ENCODE results near the gene RHOV.
A peak's percentile ranks its signal among the peaks of the same experiment; 100 is the strongest.

Gene RHOV

DNA sequence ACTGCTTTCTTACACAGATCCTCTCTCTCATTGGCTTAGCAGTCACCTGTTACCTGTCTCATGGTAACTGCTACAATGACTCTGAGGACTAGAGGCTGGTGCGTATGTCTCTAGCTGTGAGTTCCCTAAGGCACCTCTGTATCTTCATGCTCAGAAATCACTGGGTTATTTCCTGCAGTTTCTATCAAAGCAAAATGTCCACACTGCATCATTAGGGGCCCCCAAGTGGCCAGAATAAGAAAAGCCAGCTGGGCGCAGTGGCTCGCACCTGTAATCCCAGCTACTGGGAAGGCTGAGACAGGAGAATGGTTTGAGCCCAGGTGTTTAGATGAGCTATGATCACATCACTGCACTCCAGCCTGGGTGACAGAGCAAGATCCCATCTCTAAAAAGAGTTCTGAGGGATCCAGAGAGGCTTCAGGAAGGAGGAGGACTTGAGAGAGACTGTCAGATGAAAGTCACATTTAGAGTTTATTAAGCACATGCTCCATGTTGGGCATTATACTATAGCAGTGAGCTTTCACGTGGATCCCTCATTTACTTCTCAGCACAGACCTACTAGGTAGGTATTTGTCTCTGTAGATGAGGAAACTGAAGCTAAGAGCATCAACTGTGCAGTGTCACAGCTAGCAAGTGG, 17.9 kb upstream of the RHOV start:
- H3K4me3 ChIP-seq: no peak overlapping the region
- no peak overlapping the region for H3K9ac ChIP-seq
- H3K27me3 ChIP-seq: no peaks in the 10 kb centered on the region
- H4K20me1 ChIP-seq: peaks cover 0 to 21% (median 11%) of the 10 kb centered on the region in 11 experiments; a peak in 14 of 22 replicates
- no peak for TF ChIP-seq Cebpa-rat (IDR thresholded peaks at IDR 0.05)
- H3K36me3 ChIP-seq: peaks cover 12 to 16% (median 13%) of the 10 kb centered on the region in 11 experiments; a peak in 21 of 22 replicates
- no peaks in the 10 kb centered on the region for H3K9me3 ChIP-seq (replicated peaks in 1 of 11)
- H3K4me2 ChIP-seq: peak overlapping the region in 8 of 11 experiments; percentile 7 to 99 (median 38); a peak in 9 of 22 replicates
- peak overlapping the region in 2 of 11 experiments; percentile 62 to 89; a peak in 3 of 22 replicates for H3K27ac ChIP-seq
- peaks cover 35 to 45% (median 42%) of the 10 kb centered on the region in 10 experiments for H3K4me1 ChIP-seq

DNA sequence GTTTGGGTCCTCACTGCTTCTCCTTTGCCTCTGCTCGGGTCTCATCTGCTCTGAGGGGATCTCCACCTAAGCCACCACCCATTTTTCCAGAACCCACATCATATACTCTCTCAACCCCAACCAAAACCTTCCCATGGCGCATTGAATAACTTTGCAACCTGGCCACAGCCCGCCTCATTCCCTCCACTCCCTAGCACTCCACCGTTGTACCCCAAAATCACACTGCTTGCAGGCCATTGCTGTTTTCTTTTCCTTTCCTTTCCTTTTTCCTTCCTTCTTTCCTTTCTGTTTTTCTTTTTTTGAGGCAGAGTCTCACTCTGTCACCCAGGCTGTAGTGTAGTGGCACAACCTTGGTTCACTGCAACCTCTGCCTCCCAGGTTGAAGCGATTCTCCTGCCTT, 17.1 kb upstream of the RHOV start:
- Histone ChIP-seq H3K27me3 (no peaks in the 10 kb centered on the region), H3K36me3 (peaks cover 4 to 8% (median 5%) of the 10 kb centered on the region in 11 experiments; a peak in 21 of 22 replicates), H3K4me3 (no peak overlapping the region), H4K20me1 (peaks cover 0 to 13% (median 10%) of the 10 kb centered on the region in 11 experiments; a peak in 14 of 22 replicates), H3K9ac (no peak overlapping the region), H3K9me3 (replicated peaks in 1 of 11) (no peaks in the 10 kb centered on the region), H3K4me1 (peaks cover 28 to 38% (median 35%) of the 10 kb centered on the region in 10 experiments), H3K27ac (no peak overlapping the region; a peak in 1 of 22 replicates), H3K4me2 (peak overlapping the region in 4 of 11 experiments; percentile 7 to 19 (median 11); a peak in 3 of 22 replicates)
- no peak for TF ChIP-seq Cebpa-rat (IDR thresholded peaks at IDR 0.05)

DNA sequence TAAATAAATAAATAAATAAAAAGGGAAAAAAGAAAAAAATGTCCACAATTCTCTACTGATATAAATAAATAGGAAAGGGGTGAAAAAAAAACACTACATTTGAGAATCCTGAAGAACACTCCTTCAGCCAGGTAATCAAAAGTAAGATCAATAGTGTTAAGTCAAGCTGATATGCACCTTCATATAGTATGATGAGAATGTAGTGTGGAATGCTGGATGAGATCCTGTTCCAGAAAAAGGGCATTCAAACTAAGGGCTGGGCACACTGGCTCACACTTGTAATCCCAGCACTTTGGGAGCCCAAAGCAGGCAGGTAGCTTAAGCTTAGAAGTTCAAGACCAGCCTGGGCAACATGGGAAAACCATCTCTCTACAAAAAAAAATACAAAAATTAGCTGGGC, 15.1 kb upstream of the RHOV start:
- Histone ChIP-seq H3K27me3 (no peaks in the 10 kb centered on the region), H3K36me3 (no peaks in the 10 kb centered on the region), H3K27ac (no peak overlapping the region), H3K4me2 (no peak overlapping the region), H3K4me3 (no peak overlapping the region), H3K4me1 (peaks cover 18 to 40% (median 37%) of the 10 kb centered on the region in 10 experiments), H3K9me3 (replicated peaks in 1 of 11) (no peaks in the 10 kb centered on the region), H3K9ac (no peak overlapping the region), H4K20me1 (no peaks in the 10 kb centered on the region)
- no peak for TF ChIP-seq Cebpa-rat (IDR thresholded peaks at IDR 0.05)

DNA sequence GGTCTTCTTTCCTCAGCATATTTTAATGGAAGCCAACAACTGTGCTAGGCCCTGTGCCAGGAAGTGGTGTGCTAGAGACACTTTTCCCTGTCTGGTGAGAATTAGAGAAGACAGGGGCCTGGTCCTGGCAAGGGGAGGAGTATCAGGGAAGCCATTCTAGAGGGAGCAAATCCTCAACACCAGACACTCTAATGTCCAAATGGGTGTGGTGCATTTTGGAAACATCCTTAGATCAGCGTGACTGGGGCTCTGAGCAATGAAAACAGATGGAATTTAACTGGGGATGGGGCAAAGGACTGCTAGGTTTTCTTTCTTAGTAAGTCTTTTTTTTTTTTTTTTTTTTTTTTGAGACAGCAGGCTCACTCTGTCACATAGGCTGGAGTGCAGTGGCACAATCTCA, 12.6 kb upstream of the RHOV start:
- H3K27me3 ChIP-seq: no peaks in the 10 kb centered on the region
- no peaks in the 10 kb centered on the region for H4K20me1 ChIP-seq
- no peak overlapping the region for H3K27ac ChIP-seq
- no peak overlapping the region for H3K4me3 ChIP-seq
- no peak overlapping the region for H3K9ac ChIP-seq
- TF ChIP-seq Cebpa-rat (IDR thresholded peaks at IDR 0.05): no peak
- H3K36me3 ChIP-seq: no peaks in the 10 kb centered on the region
- peaks cover 0 to 13% (median 10%) of the 10 kb centered on the region in 11 experiments; a peak in 17 of 22 replicates for H3K9me3 ChIP-seq (replicated peaks in 1 of 11)
- peaks cover 2 to 19% (median 18%) of the 10 kb centered on the region in 10 experiments; a peak in 18 of 20 replicates for H3K4me1 ChIP-seq
- no peak overlapping the region for H3K4me2 ChIP-seq

DNA sequence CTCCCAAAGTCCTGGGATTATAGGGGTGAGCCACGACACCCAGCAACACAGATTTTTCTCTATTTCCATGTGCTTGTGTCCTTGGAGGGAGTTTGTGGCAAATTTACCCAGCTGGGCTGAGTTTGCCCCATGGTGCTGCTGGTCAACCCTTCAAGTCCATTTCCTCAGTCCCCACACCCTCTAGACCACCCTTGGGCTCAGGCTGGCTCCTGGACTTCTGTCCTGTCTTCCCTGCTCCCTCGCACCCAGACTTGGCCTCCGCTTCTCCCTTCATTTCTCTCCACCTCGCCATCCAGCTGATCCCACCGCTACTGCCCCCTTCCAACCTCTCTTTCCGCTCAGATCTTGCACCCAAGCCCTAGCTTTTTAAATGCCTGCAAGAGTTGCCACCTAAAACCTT, 7.3 kb upstream of the RHOV start:
- Histone ChIP-seq H4K20me1 (no peaks in the 10 kb centered on the region), H3K9me3 (replicated peaks in 1 of 11) (peaks cover 0 to 13% (median 10%) of the 10 kb centered on the region in 11 experiments; a peak in 17 of 22 replicates), H3K4me1 (peaks cover 0 to 19% (median 18%) of the 10 kb centered on the region in 10 experiments; a peak in 18 of 20 replicates), H3K4me2 (no peak overlapping the region), H3K9ac (no peak overlapping the region), H3K27ac (no peak overlapping the region), H3K4me3 (no peak overlapping the region), H3K36me3 (no peaks in the 10 kb centered on the region), H3K27me3 (no peaks in the 10 kb centered on the region)
- no peak for TF ChIP-seq Cebpa-rat (IDR thresholded peaks at IDR 0.05)

DNA sequence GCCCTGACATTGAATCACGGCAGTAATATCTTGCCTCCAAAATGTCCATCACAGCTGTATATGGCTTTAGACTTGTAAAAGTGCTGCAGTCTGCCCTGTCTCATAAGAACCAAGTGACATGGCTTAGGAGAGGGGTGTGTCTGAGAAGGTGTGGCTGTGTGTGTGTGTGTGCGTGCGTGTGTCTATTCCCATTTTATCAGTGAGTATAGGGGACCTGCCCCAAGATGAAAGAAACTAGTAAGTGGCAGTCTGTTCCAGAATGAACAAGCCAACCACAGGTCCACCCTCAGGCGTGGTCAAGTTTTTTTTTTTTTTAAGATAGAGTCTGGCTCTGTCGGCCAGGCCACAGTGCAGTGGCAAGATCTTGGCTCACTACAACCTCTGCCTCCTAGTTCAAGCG, 5.6 kb upstream of the RHOV start:
- H3K27ac ChIP-seq: no peak overlapping the region
- H3K36me3 ChIP-seq: no peaks in the 10 kb centered on the region
- peaks cover 0 to 13% (median 10%) of the 10 kb centered on the region in 11 experiments; a peak in 17 of 22 replicates for H3K9me3 ChIP-seq (replicated peaks in 1 of 11)
- H3K4me3 ChIP-seq: no peak overlapping the region
- no peaks in the 10 kb centered on the region for H4K20me1 ChIP-seq
- no peak overlapping the region for H3K9ac ChIP-seq
- no peaks in the 10 kb centered on the region for H3K27me3 ChIP-seq
- peaks cover 0 to 28% (median 23%) of the 10 kb centered on the region in 10 experiments; a peak in 19 of 20 replicates for H3K4me1 ChIP-seq
- no peak overlapping the region for H3K4me2 ChIP-seq
- TF ChIP-seq Cebpa-rat (IDR thresholded peaks at IDR 0.05): no peak

DNA sequence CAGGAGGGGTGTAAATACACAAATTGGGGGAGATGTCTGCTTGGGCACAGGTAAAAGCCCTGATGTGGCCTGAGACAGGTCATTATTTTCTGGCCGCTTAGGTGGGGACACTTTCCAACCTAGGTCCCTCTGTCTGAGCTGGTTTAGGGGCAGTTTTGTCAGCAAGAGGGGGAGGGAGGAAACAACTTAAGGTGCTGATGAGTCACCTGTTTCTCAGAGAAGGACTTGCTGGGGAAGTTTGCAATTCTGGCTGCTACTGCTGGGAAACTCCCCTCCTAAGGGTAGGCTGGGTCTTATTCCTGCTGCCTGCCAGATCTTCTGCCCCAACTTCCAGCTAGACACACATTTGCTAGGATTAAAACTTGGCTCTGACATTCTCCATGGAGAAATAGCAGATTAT, 4.8 kb upstream of the RHOV start:
- no peaks in the 10 kb centered on the region for H3K36me3 ChIP-seq
- H3K4me1 ChIP-seq: peaks cover 0 to 26% (median 21%) of the 10 kb centered on the region in 10 experiments; a peak in 19 of 20 replicates
- H3K27me3 ChIP-seq: no peaks in the 10 kb centered on the region
- no peak overlapping the region for H3K4me2 ChIP-seq
- no peak overlapping the region for H3K27ac ChIP-seq
- no peaks in the 10 kb centered on the region for H4K20me1 ChIP-seq
- no peak overlapping the region for H3K9ac ChIP-seq
- no peak overlapping the region for H3K4me3 ChIP-seq
- TF ChIP-seq Cebpa-rat (IDR thresholded peaks at IDR 0.05): no peak
- peaks cover 0 to 13% (median 10%) of the 10 kb centered on the region in 11 experiments; a peak in 17 of 22 replicates for H3K9me3 ChIP-seq (replicated peaks in 1 of 11)

DNA sequence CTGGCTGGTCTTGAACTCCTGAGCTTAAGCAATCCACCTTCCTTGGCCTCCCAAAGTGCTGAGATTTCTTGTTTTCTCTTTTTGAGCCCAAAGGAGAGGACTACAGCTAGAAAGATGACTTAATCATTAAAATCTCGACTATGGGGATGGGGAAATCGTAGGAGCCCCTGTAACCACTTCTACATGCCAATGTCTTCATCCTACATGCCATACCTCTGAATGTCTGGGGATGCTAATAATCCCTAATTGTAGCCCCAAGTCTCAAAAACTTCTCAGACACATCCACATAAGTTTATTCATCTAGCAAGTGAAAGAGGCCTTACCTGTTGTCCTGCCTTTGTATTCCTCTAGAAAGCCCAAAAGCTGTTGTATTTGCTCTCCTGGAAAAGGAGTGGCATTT, 3.7 kb upstream of the RHOV start:
- no peaks in the 10 kb centered on the region for H3K36me3 ChIP-seq
- H4K20me1 ChIP-seq: peaks cover 0 to 7% (median 0%) of the 10 kb centered on the region in 11 experiments; a peak in 1 of 22 replicates
- H3K27ac ChIP-seq: no peak overlapping the region
- no peak overlapping the region for H3K4me2 ChIP-seq
- peaks cover 3 to 35% (median 30%) of the 10 kb centered on the region in 10 experiments; a peak in 19 of 20 replicates for H3K4me1 ChIP-seq
- TF ChIP-seq Cebpa-rat (IDR thresholded peaks at IDR 0.05): no peak
- H3K9me3 ChIP-seq (replicated peaks in 1 of 11): peaks cover 0 to 7% (median 4%) of the 10 kb centered on the region in 11 experiments; a peak in 14 of 22 replicates
- H3K4me3 ChIP-seq: no peak overlapping the region
- H3K9ac ChIP-seq: no peak overlapping the region
- H3K27me3 ChIP-seq: 0 out of 22 replicates have a peak, but pooled peaks cover 0 to 3% (median 0%) of the 10 kb centered on the region in 11 experiments

DNA sequence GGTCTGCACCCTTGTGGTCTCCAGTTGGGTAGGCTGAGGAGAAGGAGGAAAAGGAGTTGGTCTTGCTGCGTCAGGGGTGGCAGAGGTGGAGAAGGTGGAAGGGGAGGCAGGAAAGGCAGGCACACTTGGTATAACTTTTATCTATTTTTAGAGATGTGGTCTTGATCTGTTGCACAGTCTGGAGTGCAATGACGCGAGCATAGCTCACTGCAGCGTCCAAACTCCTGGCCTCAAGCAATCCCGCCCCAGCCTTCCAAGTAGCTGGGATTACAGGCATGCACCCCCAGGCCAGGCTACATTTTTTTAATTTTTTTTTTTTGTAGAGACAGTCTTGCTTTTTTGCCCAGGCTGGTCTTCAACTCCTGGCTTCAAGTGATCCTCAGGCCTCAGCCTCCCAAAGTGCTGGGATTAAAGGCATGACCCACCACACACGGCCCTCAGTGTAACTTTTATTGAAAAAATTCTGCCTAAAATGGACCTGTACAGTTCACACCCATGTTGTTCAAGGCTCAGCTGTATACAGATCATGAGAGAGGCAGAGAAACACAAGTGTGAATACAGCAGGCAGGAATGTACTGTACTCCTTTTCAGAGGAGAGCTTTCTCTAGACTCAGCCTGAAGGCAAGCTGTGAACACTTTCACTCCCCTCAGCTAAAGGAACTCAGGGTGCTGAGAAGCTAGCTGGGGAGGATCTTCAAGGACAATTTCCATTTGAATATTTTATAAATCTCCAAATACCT, 2.1 kb upstream of the RHOV start:
- H3K27ac ChIP-seq: no peak overlapping the region; a peak in 1 of 22 replicates
- H3K36me3 ChIP-seq: no peaks in the 10 kb centered on the region
- H3K4me3 ChIP-seq: no peak overlapping the region
- H3K4me2 ChIP-seq: peak overlapping the region in 10 of 11 experiments; percentile 16 to 78 (median 60); a peak in 19 of 22 replicates
- H3K4me1 ChIP-seq: peaks cover 15 to 51% (median 44%) of the 10 kb centered on the region in 10 experiments
- peak overlapping the region in 1 of 11 experiments; percentile 8; a peak in 1 of 22 replicates for H3K9ac ChIP-seq
- 0 out of 22 replicates have a peak, but pooled peaks cover 0 to 4% (median 0%) of the 10 kb centered on the region in 11 experiments for H3K27me3 ChIP-seq
- H3K9me3 ChIP-seq (replicated peaks in 1 of 11): no peaks in the 10 kb centered on the region
- peaks cover 0 to 10% (median 0%) of the 10 kb centered on the region in 11 experiments; a peak in 1 of 22 replicates for H4K20me1 ChIP-seq
- no peak for TF ChIP-seq Cebpa-rat (IDR thresholded peaks at IDR 0.05)
